ENCODE data around the gene C17orf50. TPM values are rescaled to one million over a fixed set of nuclear protein-coding genes. Genes with fewer than 3 reads are reported as not detected.
A peak's percentile ranks its signal among the peaks of the same experiment; 100 is the strongest.

Gene C17orf50
- total and polyA plus RNA-seq, 7 donors = 0.07 TPM; not detected in 6

- intact Hi-C loops (cut with DNase I) = no loop called here
- WGBS, 2 donors = 1% methylated on average over 89 of the region's 89 CpGs
- H3K27ac ChIP-seq = peak within 1 kb of the TSS; percentile 68 to 88 (median 78)
- DNase-seq = no peak
- H3K27me3 ChIP-seq = no peaks in the 10 kb centered on the region
- peak in 3 of 4 donors; percentile 56 to 82 (median 81) for TF ChIP-seq POLR2AphosphoS5 (IDR thresholded peaks at IDR 0.05)
- TF ChIP-seq POLR2A (IDR thresholded peaks at IDR 0.05) = peak; percentile 18 to 35
- no peak for TF ChIP-seq EP300 (IDR thresholded peaks at IDR 0.05)
- TF ChIP-seq, protein P1, sequence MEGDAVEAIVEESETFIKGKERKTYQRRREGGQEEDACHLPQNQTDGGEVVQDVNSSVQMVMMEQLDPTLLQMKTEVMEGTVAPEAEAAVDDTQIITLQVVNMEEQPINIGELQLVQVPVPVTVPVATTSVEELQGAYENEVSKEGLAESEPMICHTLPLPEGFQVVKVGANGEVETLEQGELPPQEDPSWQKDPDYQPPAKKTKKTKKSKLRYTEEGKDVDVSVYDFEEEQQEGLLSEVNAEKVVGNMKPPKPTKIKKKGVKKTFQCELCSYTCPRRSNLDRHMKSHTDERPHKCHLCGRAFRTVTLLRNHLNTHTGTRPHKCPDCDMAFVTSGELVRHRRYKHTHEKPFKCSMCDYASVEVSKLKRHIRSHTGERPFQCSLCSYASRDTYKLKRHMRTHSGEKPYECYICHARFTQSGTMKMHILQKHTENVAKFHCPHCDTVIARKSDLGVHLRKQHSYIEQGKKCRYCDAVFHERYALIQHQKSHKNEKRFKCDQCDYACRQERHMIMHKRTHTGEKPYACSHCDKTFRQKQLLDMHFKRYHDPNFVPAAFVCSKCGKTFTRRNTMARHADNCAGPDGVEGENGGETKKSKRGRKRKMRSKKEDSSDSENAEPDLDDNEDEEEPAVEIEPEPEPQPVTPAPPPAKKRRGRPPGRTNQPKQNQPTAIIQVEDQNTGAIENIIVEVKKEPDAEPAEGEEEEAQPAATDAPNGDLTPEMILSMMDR (IDR thresholded peaks at IDR 0.05) = no peak
- H3K4me3 ChIP-seq = peak within 1 kb of the TSS; percentile 53 to 68 (median 66)
- H3K36me3 ChIP-seq = no peaks in the 10 kb centered on the region
- H3K9me3 ChIP-seq = no peaks in the 10 kb centered on the region
- H3K4me1 ChIP-seq = peaks cover 0 to 65% (median 49%) of the 10 kb centered on the region in 4 donors
Measured at GRCh38 chr17:35795007-35795870, 34.6 kb downstream of the C17orf50 start, which contains the start of gene MMP28. Gene MMP28, minus strand, starts transcription at chr17:35795641. Its CDS starts 264 bp downstream, at chr17:35795377.

DNA sequence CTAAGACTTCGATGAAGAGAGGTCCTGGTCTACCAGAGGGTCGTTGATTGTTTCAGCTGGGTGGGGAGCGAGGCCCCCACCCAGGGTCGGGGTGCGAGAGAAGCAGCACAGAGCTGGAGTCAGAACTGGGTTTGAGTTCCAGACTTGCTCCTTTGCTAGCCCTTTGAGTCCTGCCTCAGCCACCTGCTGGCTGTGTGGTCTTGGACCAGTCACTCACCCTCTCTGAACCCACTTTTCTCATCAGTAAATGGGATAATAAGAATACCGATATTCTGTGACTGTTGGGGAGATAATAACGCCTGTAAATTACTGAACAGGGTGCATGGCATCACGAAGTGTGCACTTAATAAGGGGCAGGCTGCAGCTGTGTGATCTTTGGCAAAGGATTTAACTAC is 35.2 kb downstream of the C17orf50 start:
- no peak for DNase-seq
- TF ChIP-seq EP300 (IDR thresholded peaks at IDR 0.05) = no peak
- TF ChIP-seq, protein P1 (IDR thresholded peaks at IDR 0.05) = no peak
- TF ChIP-seq POLR2AphosphoS5 (IDR thresholded peaks at IDR 0.05) = no peak
- TF ChIP-seq POLR2A (IDR thresholded peaks at IDR 0.05) = no peak
- H3K4me3 ChIP-seq = peak overlapping the region; percentile 53 to 68 (median 66)
- no peaks in the 10 kb centered on the region for H3K36me3 ChIP-seq
- 8 to 27% methylated on average over 8 of the region's 8 CpGs for WGBS, 2 donors
- peak overlapping the region; percentile 68 to 88 (median 78) for H3K27ac ChIP-seq
- H3K4me1 ChIP-seq = peaks cover 0 to 71% (median 56%) of the 10 kb centered on the region in 4 donors
- intact Hi-C loops (cut with DNase I) = no loop called here
- no peaks in the 10 kb centered on the region for H3K9me3 ChIP-seq
- no peaks in the 10 kb centered on the region for H3K27me3 ChIP-seq

DNA sequence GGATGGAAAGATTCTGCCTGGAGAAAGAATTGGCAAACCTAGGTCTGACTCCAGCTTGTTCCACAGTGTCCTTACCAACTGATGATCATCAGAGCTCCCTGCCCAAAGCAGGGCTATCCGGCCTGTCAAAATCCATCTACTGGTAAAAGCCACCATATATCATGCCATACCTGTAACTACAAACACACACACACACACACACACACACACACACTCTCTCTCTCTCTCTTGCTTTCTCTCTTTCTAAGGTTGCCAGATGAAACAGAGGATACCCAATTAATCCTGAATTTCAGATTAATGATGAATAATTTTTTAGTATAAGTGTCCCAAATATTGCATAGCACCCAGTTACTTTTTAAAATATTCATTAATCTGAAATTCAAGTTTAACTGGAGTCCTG is 36.3 kb downstream of the C17orf50 start:
- Histone ChIP-seq H3K36me3 (no peaks in the 10 kb centered on the region), H3K27me3 (no peaks in the 10 kb centered on the region), H3K9me3 (no peaks in the 10 kb centered on the region), H3K4me3 (no peak overlapping the region), H3K4me1 (peaks cover 0 to 78% (median 66%) of the 10 kb centered on the region in 4 donors), H3K27ac (no peak overlapping the region)
- DNase-seq = no peak
- TF ChIP-seq POLR2A (IDR thresholded peaks at IDR 0.05) = no peak
- WGBS, 2 donors = 80 to 95% methylated on average over 1 of the region's 1 CpG
- intact Hi-C loops (cut with DNase I) = no loop called here

GRCh38 chr17:35797370-35797769 is 36.7 kb downstream of the C17orf50 start:
- peaks cover 0 to 77% (median 66%) of the 10 kb centered on the region in 4 donors for H3K4me1 ChIP-seq
- no peak overlapping the region for H3K4me3 ChIP-seq
- peak overlapping the region in 1 of 4 donors; percentile 82 for H3K27ac ChIP-seq
- WGBS, 2 donors = 39 to 62% methylated on average over 4 of the region's 4 CpGs
- no peak for DNase-seq
- H3K9me3 ChIP-seq = no peaks in the 10 kb centered on the region
- TF ChIP-seq POLR2A (IDR thresholded peaks at IDR 0.05) = no peak
- TF ChIP-seq, protein P1 (IDR thresholded peaks at IDR 0.05) = no peak
- no peak for TF ChIP-seq EP300 (IDR thresholded peaks at IDR 0.05)
- no peak for TF ChIP-seq POLR2AphosphoS5 (IDR thresholded peaks at IDR 0.05)
- no peaks in the 10 kb centered on the region for H3K36me3 ChIP-seq
- intact Hi-C loops (cut with DNase I) = no loop called here
- no peaks in the 10 kb centered on the region for H3K27me3 ChIP-seq

DNA sequence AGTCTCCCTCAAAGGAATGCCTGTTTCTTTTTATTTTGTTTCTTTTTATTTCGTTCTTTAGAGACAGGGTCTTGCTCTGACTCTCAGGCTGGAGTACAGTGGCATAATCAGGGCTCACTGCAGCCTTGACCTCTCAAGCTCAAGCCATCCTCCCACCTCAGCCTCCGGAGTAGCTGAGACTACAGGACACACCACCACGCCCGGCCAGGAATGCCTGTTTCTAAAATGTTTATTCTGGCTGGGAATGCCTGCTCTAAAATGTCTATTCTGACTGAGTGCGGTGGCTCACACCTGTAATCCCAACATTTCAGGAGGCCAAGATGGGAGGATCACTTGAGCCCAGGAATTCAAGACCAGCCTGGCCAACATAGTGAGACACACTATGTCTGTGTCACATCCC is 37.2 kb downstream of the C17orf50 start:
- TF ChIP-seq POLR2A (IDR thresholded peaks at IDR 0.05) (no peak), EP300 (IDR thresholded peaks at IDR 0.05) (no peak), POLR2AphosphoS5 (IDR thresholded peaks at IDR 0.05) (no peak)
- TF ChIP-seq, protein P1 (IDR thresholded peaks at IDR 0.05) = no peak
- Histone ChIP-seq H3K4me3 (no peak overlapping the region), H3K27me3 (no peaks in the 10 kb centered on the region), H3K36me3 (no peaks in the 10 kb centered on the region), H3K9me3 (no peaks in the 10 kb centered on the region), H3K27ac (peak overlapping the region in 1 of 4 donors; percentile 82), H3K4me1 (peaks cover 0 to 72% (median 61%) of the 10 kb centered on the region in 4 donors)
- DNase-seq = no peak
- WGBS, 2 donors = 62 to 80% methylated on average over 5 of the region's 5 CpGs
- intact Hi-C loops (cut with DNase I) = no loop called here
